GM12865 (cell line): ENCODE measurements around the gene UNC5CL.
"Not testable (repeated sequence)": the region's sequence is repeated elsewhere in the genome, so short reads cannot be mapped to it uniquely, and the experiment has no call there.

Experiments used
- DNase-seq: peaks from one replicate; pipeline ENCODE4 v3.0.0; 2010; ENCODE audit warnings: low read depth
- H3K4me3 ChIP-seq: 2 replicates; pipeline ENCODE4 v1.5.1; 2011; ENCODE audit warnings: mild to moderate bottlenecking, low read depth, low read length, control low read depth
- TF ChIP-seq, protein P1 (sequence below): IDR thresholded peaks from 2 replicates; pipeline ENCODE4 v1.5.1; 2011; ENCODE audit warnings: low read length, control low read depth, low read depth, inconsistent platforms; ENCODE audit not compliant: insufficient read depth; ENCODE audit errors: missing control alignments

The UNC5CL gene

DNA sequence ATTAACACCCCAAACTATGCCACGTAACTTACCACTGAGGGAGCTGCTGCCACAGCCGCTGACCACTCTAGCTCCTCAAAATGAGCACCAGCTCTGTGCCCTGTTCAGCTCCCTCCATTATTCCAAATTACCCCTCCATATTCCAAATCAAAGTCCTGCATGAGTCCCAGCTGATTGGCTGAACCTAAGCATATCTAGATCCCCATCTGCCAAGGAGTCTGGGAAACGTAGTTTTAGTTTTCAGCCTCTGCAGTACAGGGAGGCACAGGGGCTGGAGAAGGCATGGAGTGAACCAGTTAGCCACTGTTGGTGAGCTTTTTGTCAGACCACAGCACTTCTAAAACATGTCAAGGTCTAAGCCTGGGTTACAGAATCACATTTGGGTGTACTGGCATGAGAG lies 15.9 kb downstream of the UNC5CL start:
- TF ChIP-seq, protein P1, sequence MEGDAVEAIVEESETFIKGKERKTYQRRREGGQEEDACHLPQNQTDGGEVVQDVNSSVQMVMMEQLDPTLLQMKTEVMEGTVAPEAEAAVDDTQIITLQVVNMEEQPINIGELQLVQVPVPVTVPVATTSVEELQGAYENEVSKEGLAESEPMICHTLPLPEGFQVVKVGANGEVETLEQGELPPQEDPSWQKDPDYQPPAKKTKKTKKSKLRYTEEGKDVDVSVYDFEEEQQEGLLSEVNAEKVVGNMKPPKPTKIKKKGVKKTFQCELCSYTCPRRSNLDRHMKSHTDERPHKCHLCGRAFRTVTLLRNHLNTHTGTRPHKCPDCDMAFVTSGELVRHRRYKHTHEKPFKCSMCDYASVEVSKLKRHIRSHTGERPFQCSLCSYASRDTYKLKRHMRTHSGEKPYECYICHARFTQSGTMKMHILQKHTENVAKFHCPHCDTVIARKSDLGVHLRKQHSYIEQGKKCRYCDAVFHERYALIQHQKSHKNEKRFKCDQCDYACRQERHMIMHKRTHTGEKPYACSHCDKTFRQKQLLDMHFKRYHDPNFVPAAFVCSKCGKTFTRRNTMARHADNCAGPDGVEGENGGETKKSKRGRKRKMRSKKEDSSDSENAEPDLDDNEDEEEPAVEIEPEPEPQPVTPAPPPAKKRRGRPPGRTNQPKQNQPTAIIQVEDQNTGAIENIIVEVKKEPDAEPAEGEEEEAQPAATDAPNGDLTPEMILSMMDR, result no peak
- no peak overlapping the region for H3K4me3 ChIP-seq
- no peak for DNase-seq

- no peak for DNase-seq
- H3K4me3 ChIP-seq, result no peak overlapping the region
- TF ChIP-seq, protein P1, result no peak
Observed at GRCh38 chr6:41022294-41022693, 16.7 kb downstream of the UNC5CL start.

DNA sequence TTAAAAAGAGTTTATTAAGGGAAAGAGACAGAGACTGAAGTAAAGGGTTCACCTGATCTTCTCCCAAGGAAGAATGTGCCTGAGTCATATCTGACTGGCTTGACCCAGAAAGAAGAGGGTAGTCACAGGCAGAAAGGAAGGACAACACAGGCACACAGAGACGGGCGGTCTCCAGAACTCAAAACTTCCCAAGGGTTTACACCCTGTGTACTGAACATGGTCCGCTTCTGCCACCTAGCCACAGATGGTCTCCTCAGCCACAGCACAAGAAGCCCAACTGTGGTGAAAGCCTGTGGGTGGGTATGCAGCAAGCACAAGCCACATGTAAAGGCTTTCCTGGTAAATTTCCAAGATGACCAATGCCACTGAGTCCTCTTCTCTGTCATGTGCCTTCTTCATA lies 17.2 kb downstream of the UNC5CL start:
- TF ChIP-seq, protein P1, result no peak
- H3K4me3 ChIP-seq, result no peak overlapping the region
- DNase-seq, result no peak

GRCh38 chr6:41017663-41018062 lies 21.4 kb downstream of the UNC5CL start:
- no peak for DNase-seq
- H3K4me3 ChIP-seq, result no peak overlapping the region
- TF ChIP-seq, protein P1, result no peak

DNA sequence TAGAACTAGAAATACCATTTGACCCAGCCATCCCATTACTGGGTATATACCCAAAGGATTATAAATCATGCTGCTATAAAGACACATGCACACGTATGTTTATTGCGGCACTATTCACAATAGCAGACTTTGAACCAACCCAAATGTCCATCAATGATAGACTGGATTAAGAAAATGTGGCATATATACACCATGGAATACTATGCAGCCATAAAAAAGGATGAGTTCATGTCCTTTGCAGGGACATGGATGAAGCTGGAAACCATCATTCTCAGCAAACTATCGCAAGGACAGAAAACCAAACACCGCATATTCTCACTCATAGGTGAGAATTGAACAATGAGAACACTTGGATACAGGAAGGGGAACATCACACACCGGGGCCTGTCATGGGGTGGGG lies 23.2 kb downstream of the UNC5CL start:
- H3K4me3 ChIP-seq, DNase-seq: not testable (repeated sequence)

GRCh38 chr6:41014780-41015179 lies 24.2 kb downstream of the UNC5CL start:
- TF ChIP-seq, protein P1, result no peak
- no peak for DNase-seq
- no peak overlapping the region for H3K4me3 ChIP-seq

DNA sequence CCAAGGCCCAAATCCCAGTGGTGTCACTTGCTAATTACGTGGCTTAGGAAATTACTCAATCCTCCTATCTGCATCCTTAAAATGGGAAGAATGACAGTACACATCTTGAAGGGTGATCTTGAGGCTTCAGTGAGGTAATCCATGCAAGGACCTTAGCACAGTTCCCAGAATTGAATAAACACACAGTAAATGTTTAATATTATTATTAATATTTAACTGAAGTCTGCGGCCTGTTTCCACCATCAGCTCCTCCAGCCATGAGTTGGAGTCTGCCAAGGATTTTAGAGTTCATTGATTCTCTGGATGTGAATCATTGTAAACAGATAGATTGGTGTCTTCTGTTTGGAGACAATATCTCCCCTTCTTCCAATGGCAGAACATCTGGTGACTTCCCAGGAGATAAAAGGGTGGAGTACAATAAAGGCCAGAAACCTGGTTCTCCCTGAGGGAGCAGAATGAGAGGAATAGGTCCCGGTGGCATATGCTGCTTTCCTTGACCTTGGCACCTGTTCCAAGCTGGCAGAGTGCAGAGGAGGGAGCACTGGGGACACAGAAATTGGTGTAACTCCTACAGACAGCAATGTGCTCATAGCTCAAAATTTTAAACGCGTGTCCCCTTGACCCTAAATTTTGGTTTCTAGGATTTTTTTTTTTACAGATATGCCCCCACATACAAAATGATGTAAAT lies 25.4 kb downstream of the UNC5CL start:
- H3K4me3 ChIP-seq, result no peak overlapping the region
- no peak for DNase-seq
- TF ChIP-seq, protein P1, result no peak
